ENCODE results near the gene MCF2L. TPM values are rescaled to one million over a fixed set of nuclear protein-coding genes. Genes with fewer than 3 reads are reported as not detected.

MCF2L gene
- polyA plus RNA-seq, 2 donors = 10.9 to 19.4 TPM

DNA sequence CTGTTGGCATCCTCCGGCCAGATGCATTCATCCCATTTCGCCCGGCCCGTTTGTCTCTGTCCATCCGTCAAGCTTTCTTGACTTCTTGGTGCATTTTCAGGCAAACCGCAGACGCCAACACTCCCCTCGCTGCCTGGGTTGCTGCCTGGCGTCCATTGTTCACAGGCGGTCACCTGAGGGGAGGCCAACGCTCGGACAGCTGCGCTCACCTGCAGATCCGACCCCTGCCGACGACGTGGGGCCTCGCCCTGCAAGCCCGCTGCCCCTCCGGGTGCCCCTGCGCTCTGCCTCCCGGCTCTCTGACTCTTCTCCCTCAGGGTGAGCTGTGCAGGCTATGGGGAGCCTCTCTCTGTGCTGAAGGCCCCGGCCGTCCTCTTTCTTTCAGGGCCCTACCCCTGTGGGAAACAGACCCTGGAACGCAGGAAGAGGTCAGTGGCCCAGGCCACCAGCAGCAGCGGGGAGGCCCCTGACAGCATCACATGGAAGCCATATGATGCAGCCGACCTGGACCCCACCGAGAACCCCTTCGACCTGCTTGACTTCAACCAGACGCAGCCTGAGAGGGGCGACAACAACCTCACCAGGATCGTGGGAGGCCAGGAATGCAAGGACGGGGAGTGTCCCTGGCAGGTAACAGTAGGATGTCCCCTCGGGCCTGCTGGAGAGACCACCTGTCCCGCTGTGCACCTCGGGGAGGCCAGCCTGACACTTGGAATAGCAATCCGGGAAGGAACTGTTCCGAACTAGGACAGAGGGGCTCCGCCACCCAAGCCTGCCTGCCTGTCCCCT is 174.6 kb downstream of the MCF2L start:
- H3K36me3 ChIP-seq (ENCODE audit: control insufficient read depth in 2 of 2, insufficient read depth in 2 of 2, low read length in 1 of 2) = no peaks in the 10 kb centered on the region
- WGBS, 2 donors = 85 to 86% methylated on average over 39 of the region's 39 CpGs

DNA sequence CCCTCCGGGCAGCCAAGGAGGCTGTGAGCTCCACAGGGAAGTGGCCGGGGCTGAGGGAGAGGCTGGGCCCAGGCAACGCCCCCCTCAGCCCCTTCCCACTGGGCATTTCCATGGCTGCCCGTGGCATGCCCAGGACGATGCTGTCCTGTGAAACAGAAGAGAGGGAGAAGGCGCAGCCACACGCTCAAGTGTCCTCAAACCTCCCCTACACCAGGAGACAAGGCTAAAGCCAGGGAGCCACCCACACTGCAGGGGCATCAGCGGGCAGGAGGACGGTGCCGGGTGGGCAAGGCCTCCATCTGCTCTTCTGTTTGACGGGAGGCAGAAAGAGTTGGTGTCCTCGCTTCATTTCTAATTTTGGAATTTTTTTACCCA is 175.2 kb downstream of the MCF2L start:
- no peaks in the 10 kb centered on the region for H3K36me3 ChIP-seq (ENCODE audit: control insufficient read depth in 2 of 2, insufficient read depth in 2 of 2, low read length in 1 of 2)
- WGBS, 2 donors = 81 to 89% methylated on average over 12 of the region's 12 CpGs
- H3K27ac ChIP-seq (ENCODE audit: low read depth in 2 of 2, low read length in 1 of 2) = no peak overlapping the region
- peaks cover 0 to 4% of the 10 kb centered on the region in 2 donors for H3K9me3 ChIP-seq (ENCODE audit: control insufficient read depth in 2 of 2, insufficient read depth in 1 of 2, low read depth in 1 of 2, low read length in 1 of 2)
- no peaks in the 10 kb centered on the region for H3K27me3 ChIP-seq (ENCODE audit: control insufficient read depth in 1 of 2, insufficient read depth in 2 of 2, low read length in 2 of 2)
- peaks cover 0 to under 1% of the 10 kb centered on the region in 2 donors for H3K4me1 ChIP-seq (ENCODE audit: control insufficient read depth in 2 of 2, insufficient read depth in 2 of 2, low read length in 1 of 2)
- H3K4me3 ChIP-seq (ENCODE audit: low read depth in 1 of 2, low read length in 2 of 2) = no peak overlapping the region

More for the DNA sequence above, 174.6 kb downstream of the MCF2L start:
- Histone ChIP-seq H3K27me3 (ENCODE audit: control insufficient read depth in 1 of 2, insufficient read depth in 2 of 2, low read length in 2 of 2) (no peaks in the 10 kb centered on the region), H3K4me1 (ENCODE audit: control insufficient read depth in 2 of 2, insufficient read depth in 2 of 2, low read length in 1 of 2) (peaks cover 0 to 2% of the 10 kb centered on the region in 2 donors), H3K9me3 (ENCODE audit: control insufficient read depth in 2 of 2, insufficient read depth in 1 of 2, low read depth in 1 of 2, low read length in 1 of 2) (peaks cover 0 to 4% of the 10 kb centered on the region in 2 donors), H3K27ac (ENCODE audit: low read depth in 2 of 2, low read length in 1 of 2) (no peak overlapping the region), H3K4me3 (ENCODE audit: low read depth in 1 of 2, low read length in 2 of 2) (no peak overlapping the region)

DNA sequence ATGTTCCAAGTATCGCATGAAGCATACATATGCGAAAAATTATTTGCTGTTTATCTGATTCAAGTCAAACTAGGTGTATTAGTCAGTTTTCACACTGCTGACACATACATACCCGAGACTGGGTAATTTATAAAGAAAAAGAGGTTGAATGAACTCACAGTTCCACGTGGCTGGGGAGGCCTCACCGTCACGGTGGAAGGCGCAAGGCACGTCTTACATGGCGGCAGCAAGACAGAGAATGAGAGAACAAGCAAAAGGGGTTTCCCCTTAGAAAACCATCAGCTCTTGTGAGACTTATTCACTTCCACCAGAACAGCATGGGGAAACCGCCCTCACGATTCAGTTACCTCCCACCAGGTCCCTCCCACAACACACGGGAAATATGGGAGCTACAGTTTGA is 176.5 kb downstream of the MCF2L start:
- Histone ChIP-seq H3K36me3 (ENCODE audit: control insufficient read depth in 2 of 2, insufficient read depth in 2 of 2, low read length in 1 of 2) (no peaks in the 10 kb centered on the region), H3K27me3 (ENCODE audit: control insufficient read depth in 1 of 2, insufficient read depth in 2 of 2, low read length in 2 of 2) (no peaks in the 10 kb centered on the region), H3K9me3 (ENCODE audit: control insufficient read depth in 2 of 2, insufficient read depth in 1 of 2, low read depth in 1 of 2, low read length in 1 of 2) (peaks cover 0 to 4% of the 10 kb centered on the region in 2 donors), H3K4me3 (ENCODE audit: low read depth in 1 of 2, low read length in 2 of 2) (no peak overlapping the region), H3K27ac (ENCODE audit: low read depth in 2 of 2, low read length in 1 of 2) (no peak overlapping the region), H3K4me1 (ENCODE audit: control insufficient read depth in 2 of 2, insufficient read depth in 2 of 2, low read length in 1 of 2) (no peaks in the 10 kb centered on the region)
- WGBS, 2 donors = 79 to 81% methylated on average over 12 of the region's 12 CpGs

DNA sequence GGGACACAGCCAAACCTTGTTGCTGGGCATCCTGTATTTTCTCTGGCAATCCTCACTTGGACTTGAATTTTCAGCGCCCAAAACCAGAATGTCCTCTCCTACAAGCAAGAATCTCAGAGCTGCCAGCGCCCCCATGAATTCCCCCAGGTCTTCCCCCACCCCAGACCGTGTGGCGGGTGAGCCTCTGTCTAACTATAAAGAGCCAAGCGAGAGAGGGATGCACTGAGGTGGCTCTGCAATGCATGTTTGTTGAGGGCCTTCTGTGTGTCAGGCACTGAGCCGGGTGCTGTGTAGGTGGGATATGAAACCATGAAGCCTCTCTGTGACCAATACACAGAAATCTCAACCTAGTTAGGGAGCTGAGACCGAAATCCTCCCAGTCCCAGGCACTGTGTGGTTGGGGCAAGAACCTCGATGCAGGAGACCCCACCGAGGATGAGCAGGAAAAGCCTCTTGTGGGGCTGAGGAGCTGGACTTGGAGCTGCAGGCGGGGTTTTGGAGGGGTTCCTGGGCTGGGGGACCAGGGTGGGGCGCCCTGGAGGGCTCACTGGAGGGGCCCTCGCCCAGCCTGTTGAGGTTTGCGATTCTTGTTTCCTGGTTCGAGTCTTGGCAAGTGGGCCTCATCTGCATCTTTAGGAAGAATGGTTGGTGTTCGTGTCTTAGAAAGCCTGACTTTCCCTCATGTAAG is 177.0 kb downstream of the MCF2L start:
- Histone ChIP-seq H3K9me3 (ENCODE audit: control insufficient read depth in 2 of 2, insufficient read depth in 1 of 2, low read depth in 1 of 2, low read length in 1 of 2) (peaks cover 0 to 2% of the 10 kb centered on the region in 2 donors), H3K36me3 (ENCODE audit: control insufficient read depth in 2 of 2, insufficient read depth in 2 of 2, low read length in 1 of 2) (no peaks in the 10 kb centered on the region), H3K4me1 (ENCODE audit: control insufficient read depth in 2 of 2, insufficient read depth in 2 of 2, low read length in 1 of 2) (no peaks in the 10 kb centered on the region), H3K4me3 (ENCODE audit: low read depth in 1 of 2, low read length in 2 of 2) (no peak overlapping the region), H3K27me3 (ENCODE audit: control insufficient read depth in 1 of 2, insufficient read depth in 2 of 2, low read length in 2 of 2) (no peaks in the 10 kb centered on the region), H3K27ac (ENCODE audit: low read depth in 2 of 2, low read length in 1 of 2) (no peak overlapping the region)
- WGBS, 2 donors = 83 to 84% methylated on average over 15 of the region's 15 CpGs

DNA sequence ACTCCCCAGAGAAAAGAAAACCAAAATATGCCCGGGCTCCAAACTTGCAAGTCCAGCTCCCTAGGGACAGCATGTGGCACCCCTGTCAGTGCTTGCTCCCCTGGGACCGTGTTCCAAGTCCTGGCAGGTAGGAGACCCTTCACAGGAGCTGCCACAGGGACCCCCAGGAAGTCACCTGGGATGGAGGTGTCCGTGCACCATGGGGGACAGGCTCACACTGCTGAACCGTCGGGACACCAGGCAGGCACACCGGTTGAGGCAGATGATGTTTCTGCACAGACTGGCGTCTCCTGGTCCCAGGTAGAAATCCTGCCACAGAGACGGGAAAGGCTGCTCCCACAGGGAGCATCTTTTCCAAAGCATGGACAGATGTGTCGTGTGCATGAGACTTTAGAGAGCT is 177.7 kb downstream of the MCF2L start:
- 84 to 86% methylated on average over 9 of the region's 9 CpGs for WGBS, 2 donors
- no peaks in the 10 kb centered on the region for H3K9me3 ChIP-seq (ENCODE audit: control insufficient read depth in 2 of 2, insufficient read depth in 1 of 2, low read depth in 1 of 2, low read length in 1 of 2)
- H3K36me3 ChIP-seq (ENCODE audit: control insufficient read depth in 2 of 2, insufficient read depth in 2 of 2, low read length in 1 of 2) = no peaks in the 10 kb centered on the region
- no peaks in the 10 kb centered on the region for H3K27me3 ChIP-seq (ENCODE audit: control insufficient read depth in 1 of 2, insufficient read depth in 2 of 2, low read length in 2 of 2)
- no peak overlapping the region for H3K4me3 ChIP-seq (ENCODE audit: low read depth in 1 of 2, low read length in 2 of 2)
- H3K27ac ChIP-seq (ENCODE audit: low read depth in 2 of 2, low read length in 1 of 2) = no peak overlapping the region
- H3K4me1 ChIP-seq (ENCODE audit: control insufficient read depth in 2 of 2, insufficient read depth in 2 of 2, low read length in 1 of 2) = no peaks in the 10 kb centered on the region

DNA sequence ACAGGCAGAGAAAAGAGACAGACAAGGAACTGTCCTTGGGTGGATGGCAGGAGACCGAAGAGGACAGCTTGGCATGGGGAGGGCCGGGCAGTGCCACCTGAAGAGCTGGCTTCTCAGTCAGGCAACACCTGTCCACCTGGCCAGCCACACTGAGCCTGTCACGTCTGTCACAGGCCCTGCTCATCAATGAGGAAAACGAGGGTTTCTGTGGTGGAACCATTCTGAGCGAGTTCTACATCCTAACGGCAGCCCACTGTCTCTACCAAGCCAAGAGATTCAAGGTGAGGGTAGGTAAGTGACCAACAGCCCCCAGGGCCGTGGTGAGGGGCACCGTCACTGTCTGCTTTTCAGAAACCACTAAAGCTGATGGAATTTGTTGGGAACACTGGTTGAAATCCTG is 178.2 kb downstream of the MCF2L start:
- Histone ChIP-seq H3K4me1 (ENCODE audit: control insufficient read depth in 2 of 2, insufficient read depth in 2 of 2, low read length in 1 of 2) (no peaks in the 10 kb centered on the region), H3K9me3 (ENCODE audit: control insufficient read depth in 2 of 2, insufficient read depth in 1 of 2, low read depth in 1 of 2, low read length in 1 of 2) (no peaks in the 10 kb centered on the region), H3K36me3 (ENCODE audit: control insufficient read depth in 2 of 2, insufficient read depth in 2 of 2, low read length in 1 of 2) (no peaks in the 10 kb centered on the region), H3K27ac (ENCODE audit: low read depth in 2 of 2, low read length in 1 of 2) (no peak overlapping the region), H3K4me3 (ENCODE audit: low read depth in 1 of 2, low read length in 2 of 2) (no peak overlapping the region), H3K27me3 (ENCODE audit: control insufficient read depth in 1 of 2, insufficient read depth in 2 of 2, low read length in 2 of 2) (no peaks in the 10 kb centered on the region)
- 78 to 81% methylated on average over 8 of the region's 8 CpGs for WGBS, 2 donors

DNA sequence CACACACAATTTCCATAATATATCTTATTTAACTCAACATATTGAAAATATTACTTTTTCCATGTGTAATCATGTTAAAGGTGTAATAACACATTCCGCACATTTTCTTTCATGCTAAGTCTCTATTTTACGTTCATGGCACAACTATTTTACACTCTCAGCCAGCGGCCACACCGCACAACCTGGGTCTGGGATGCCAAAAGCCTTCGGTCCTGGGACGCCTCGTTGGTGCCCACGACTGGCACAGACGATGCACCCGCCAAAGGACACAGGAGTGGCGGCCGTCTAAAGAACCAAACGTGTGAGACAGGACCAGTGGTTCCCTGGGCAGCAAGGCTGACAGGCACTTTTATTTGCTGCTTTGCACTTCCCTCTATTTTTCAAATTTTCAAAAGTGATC is 179.4 kb downstream of the MCF2L start:
- 93 to 95% methylated on average over 13 of the region's 13 CpGs for WGBS, 2 donors

DNA sequence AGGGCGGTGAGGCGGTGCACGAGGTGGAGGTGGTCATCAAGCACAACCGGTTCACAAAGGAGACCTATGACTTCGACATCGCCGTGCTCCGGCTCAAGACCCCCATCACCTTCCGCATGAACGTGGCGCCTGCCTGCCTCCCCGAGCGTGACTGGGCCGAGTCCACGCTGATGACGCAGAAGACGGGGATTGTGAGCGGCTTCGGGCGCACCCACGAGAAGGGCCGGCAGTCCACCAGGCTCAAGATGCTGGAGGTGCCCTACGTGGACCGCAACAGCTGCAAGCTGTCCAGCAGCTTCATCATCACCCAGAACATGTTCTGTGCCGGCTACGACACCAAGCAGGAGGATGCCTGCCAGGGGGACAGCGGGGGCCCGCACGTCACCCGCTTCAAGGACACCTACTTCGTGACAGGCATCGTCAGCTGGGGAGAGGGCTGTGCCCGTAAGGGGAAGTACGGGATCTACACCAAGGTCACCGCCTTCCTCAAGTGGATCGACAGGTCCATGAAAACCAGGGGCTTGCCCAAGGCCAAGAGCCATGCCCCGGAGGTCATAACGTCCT is 180.0 kb downstream of the MCF2L start:
- Histone ChIP-seq H3K36me3 (ENCODE audit: control insufficient read depth in 2 of 2, insufficient read depth in 2 of 2, low read length in 1 of 2) (no peaks in the 10 kb centered on the region), H3K4me3 (ENCODE audit: low read depth in 1 of 2, low read length in 2 of 2) (no peak overlapping the region), H3K27me3 (ENCODE audit: control insufficient read depth in 1 of 2, insufficient read depth in 2 of 2, low read length in 2 of 2) (no peaks in the 10 kb centered on the region), H3K4me1 (ENCODE audit: control insufficient read depth in 2 of 2, insufficient read depth in 2 of 2, low read length in 1 of 2) (peaks cover 0 to 8% of the 10 kb centered on the region in 2 donors), H3K9me3 (ENCODE audit: control insufficient read depth in 2 of 2, insufficient read depth in 1 of 2, low read depth in 1 of 2, low read length in 1 of 2) (no peaks in the 10 kb centered on the region), H3K27ac (ENCODE audit: low read depth in 2 of 2, low read length in 1 of 2) (no peak overlapping the region)
- 94 to 95% methylated on average over 38 of the region's 38 CpGs for WGBS, 2 donors

More for the DNA sequence above, 179.4 kb downstream of the MCF2L start:
- H3K4me3 ChIP-seq (ENCODE audit: low read depth in 1 of 2, low read length in 2 of 2) = no peak overlapping the region
- no peaks in the 10 kb centered on the region for H3K27me3 ChIP-seq (ENCODE audit: control insufficient read depth in 1 of 2, insufficient read depth in 2 of 2, low read length in 2 of 2)
- H3K4me1 ChIP-seq (ENCODE audit: control insufficient read depth in 2 of 2, insufficient read depth in 2 of 2, low read length in 1 of 2) = peaks cover 0 to 7% of the 10 kb centered on the region in 2 donors
- H3K36me3 ChIP-seq (ENCODE audit: control insufficient read depth in 2 of 2, insufficient read depth in 2 of 2, low read length in 1 of 2) = no peaks in the 10 kb centered on the region
- no peak overlapping the region for H3K27ac ChIP-seq (ENCODE audit: low read depth in 2 of 2, low read length in 1 of 2)
- H3K9me3 ChIP-seq (ENCODE audit: control insufficient read depth in 2 of 2, insufficient read depth in 1 of 2, low read depth in 1 of 2, low read length in 1 of 2) = no peaks in the 10 kb centered on the region

Measured in esophagus (tissue), 2 donors.